SK-N-SH treated with all-trans-retinoic acid at 6 μM for 48 hours (cell line): ENCODE data around the gene RELL1.

Experiments used
- ATAC-seq: fragments of 200-7000 bp; cut with Tn5 transposase; 3 replicates; pipeline ENCODE4 v1.9.1; 2020; ENCODE audit warnings: mild to moderate bottlenecking, moderate library complexity
- ARNTL ChIP-seq: fragments of 450-650 bp; formaldehyde crosslinking; IDR thresholded peaks from 2 replicates; pipeline ENCODE4 v1.5.0; 2020; ENCODE audit warnings: low read depth, mild to moderate bottlenecking, moderate library complexity, borderline replicate concordance
- CREB5 ChIP-seq: fragments of 250-450 bp; sonication (Bioruptor Pico); IDR thresholded peaks from 2 replicates; pipeline ENCODE4 v1.5.1; 2020; ENCODE audit warnings: low read depth, mild to moderate bottlenecking, moderate library complexity
- CSDC2 ChIP-seq: fragments of 250-450 bp; sonication (Bioruptor Pico); IDR thresholded peaks from 2 replicates; pipeline ENCODE4 v1.5.0; 2020; ENCODE audit warnings: mild to moderate bottlenecking, moderate library complexity
- CSRNP3 ChIP-seq: fragments of 250-450 bp; sonication (Bioruptor Pico); IDR thresholded peaks from 2 replicates; pipeline ENCODE4 v1.5.1; 2021; ENCODE audit warnings: mild to moderate bottlenecking, moderate library complexity
- ESRRG ChIP-seq: fragments of 250-450 bp; sonication (Bioruptor Pico); IDR thresholded peaks from 2 replicates; pipeline ENCODE4 v1.6.1; 2021; ENCODE audit warnings: mild to moderate bottlenecking
- GLIS3 ChIP-seq: fragments of 250-450 bp; sonication (Bioruptor Pico); IDR thresholded peaks from 2 replicates; pipeline ENCODE4 v1.5.0; 2020; ENCODE audit warnings: mild to moderate bottlenecking, moderate library complexity
- ISL1 ChIP-seq: fragments of 250-450 bp; sonication (Bioruptor Pico); IDR thresholded peaks from 2 replicates; pipeline ENCODE4 v2.1.2; 2022; ENCODE audit warnings: mild to moderate bottlenecking, moderate library complexity
- PPARA ChIP-seq: fragments of 250-450 bp; sonication (Bioruptor Pico); IDR thresholded peaks from 2 replicates; pipeline ENCODE4 v1.5.0; 2020; ENCODE audit warnings: mild to moderate bottlenecking, borderline replicate concordance
- RARB ChIP-seq: fragments of 250-450 bp; sonication (Bioruptor Pico); IDR thresholded peaks from 2 replicates; pipeline ENCODE4 v1.8.0; 2021; ENCODE audit warnings: mild to moderate bottlenecking, moderate library complexity
- SNAI2 ChIP-seq: fragments of 250-450 bp; sonication (Bioruptor Pico); IDR thresholded peaks from 2 replicates; pipeline ENCODE4 v1.5.0; 2020; ENCODE audit warnings: mild to moderate bottlenecking, moderate library complexity
- TCF4 ChIP-seq: fragments of 250-450 bp; sonication (Bioruptor Pico); IDR thresholded peaks from 2 replicates; pipeline ENCODE4 v1.8.0; 2021; ENCODE audit warnings: mild to moderate bottlenecking, moderate library complexity, borderline replicate concordance
- TOX ChIP-seq: fragments of 250-450 bp; sonication (Bioruptor Pico); IDR thresholded peaks from 2 replicates; pipeline ENCODE4 v1.8.0; 2021; ENCODE audit warnings: mild to moderate bottlenecking, moderate library complexity, borderline replicate concordance
- ZFP3 ChIP-seq: fragments of 250-450 bp; sonication (Bioruptor Pico); IDR thresholded peaks from 2 replicates; pipeline ENCODE4 v1.5.0; 2020; ENCODE audit warnings: mild to moderate bottlenecking, moderate library complexity
- ZFP30 ChIP-seq: fragments of 450-650 bp; formaldehyde crosslinking; IDR thresholded peaks from 2 replicates; pipeline ENCODE4 v1.5.0; 2022; ENCODE audit warnings: mild to moderate bottlenecking, moderate library complexity
- ZNF565 ChIP-seq: fragments of 450-650 bp; formaldehyde crosslinking; conservative IDR thresholded peaks from 2 replicates; pipeline ENCODE4 v1.5.0; 2020; ENCODE audit warnings: low read depth, mild to moderate bottlenecking, moderate library complexity
- ZNF70 ChIP-seq: fragments of 450-650 bp; formaldehyde crosslinking; IDR thresholded peaks from 2 replicates; pipeline ENCODE4 v1.5.0; 2020; ENCODE audit warnings: mild to moderate bottlenecking, moderate library complexity
- ZNF8 ChIP-seq: fragments of 450-650 bp; formaldehyde crosslinking; IDR thresholded peaks from 2 replicates; pipeline ENCODE4 v1.5.0; 2020; ENCODE audit warnings: mild to moderate bottlenecking, moderate library complexity
- TF ChIP-seq, protein P1 (sequence below): fragments of 250-450 bp; sonication (Bioruptor Pico); IDR thresholded peaks from 2 replicates; pipeline ENCODE4 v1.5.0; 2020; ENCODE audit warnings: mild to moderate bottlenecking, moderate library complexity
- TF ChIP-seq, protein P2 (sequence below): fragments of 250-450 bp; sonication (Bioruptor Pico); IDR thresholded peaks from 2 replicates; pipeline ENCODE4 v1.8.0; 2020; ENCODE audit warnings: mild to moderate bottlenecking, moderate library complexity, borderline replicate concordance
- TF ChIP-seq, protein P3 (sequence below): fragments of 250-450 bp; sonication (Bioruptor Pico); IDR thresholded peaks from 2 replicates; pipeline ENCODE4 v1.8.0; 2021; ENCODE audit warnings: low read depth, mild to moderate bottlenecking, moderate library complexity, borderline replicate concordance

RELL1 gene

GRCh38 chr4:37625499-37625898, 60.7 kb downstream of the RELL1 start:
- TF ChIP-seq TCF4 (CRISPR knock-in tag), result no peak
- no peak for TF ChIP-seq ZFP3 (CRISPR knock-in tag)
- TF ChIP-seq ISL1 (CRISPR knock-in tag), result no peak
- TF ChIP-seq GLIS3 (CRISPR knock-in tag), result no peak
- no peak for TF ChIP-seq PPARA (CRISPR knock-in tag)
- TF ChIP-seq SNAI2 (CRISPR knock-in tag), result no peak
- TF ChIP-seq ZNF70 (CRISPR knock-in tag), result no peak
- TF ChIP-seq CSRNP3 (CRISPR knock-in tag), result no peak
- TF ChIP-seq ZNF8, result no peak
- TF ChIP-seq, protein P1, sequence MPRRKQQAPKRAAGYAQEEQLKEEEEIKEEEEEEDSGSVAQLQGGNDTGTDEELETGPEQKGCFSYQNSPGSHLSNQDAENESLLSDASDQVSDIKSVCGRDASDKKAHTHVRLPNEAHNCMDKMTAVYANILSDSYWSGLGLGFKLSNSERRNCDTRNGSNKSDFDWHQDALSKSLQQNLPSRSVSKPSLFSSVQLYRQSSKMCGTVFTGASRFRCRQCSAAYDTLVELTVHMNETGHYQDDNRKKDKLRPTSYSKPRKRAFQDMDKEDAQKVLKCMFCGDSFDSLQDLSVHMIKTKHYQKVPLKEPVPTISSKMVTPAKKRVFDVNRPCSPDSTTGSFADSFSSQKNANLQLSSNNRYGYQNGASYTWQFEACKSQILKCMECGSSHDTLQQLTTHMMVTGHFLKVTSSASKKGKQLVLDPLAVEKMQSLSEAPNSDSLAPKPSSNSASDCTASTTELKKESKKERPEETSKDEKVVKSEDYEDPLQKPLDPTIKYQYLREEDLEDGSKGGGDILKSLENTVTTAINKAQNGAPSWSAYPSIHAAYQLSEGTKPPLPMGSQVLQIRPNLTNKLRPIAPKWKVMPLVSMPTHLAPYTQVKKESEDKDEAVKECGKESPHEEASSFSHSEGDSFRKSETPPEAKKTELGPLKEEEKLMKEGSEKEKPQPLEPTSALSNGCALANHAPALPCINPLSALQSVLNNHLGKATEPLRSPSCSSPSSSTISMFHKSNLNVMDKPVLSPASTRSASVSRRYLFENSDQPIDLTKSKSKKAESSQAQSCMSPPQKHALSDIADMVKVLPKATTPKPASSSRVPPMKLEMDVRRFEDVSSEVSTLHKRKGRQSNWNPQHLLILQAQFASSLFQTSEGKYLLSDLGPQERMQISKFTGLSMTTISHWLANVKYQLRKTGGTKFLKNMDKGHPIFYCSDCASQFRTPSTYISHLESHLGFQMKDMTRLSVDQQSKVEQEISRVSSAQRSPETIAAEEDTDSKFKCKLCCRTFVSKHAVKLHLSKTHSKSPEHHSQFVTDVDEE (CRISPR knock-in tag), result no peak
- no peak for TF ChIP-seq TOX (CRISPR knock-in tag)
- no peak for TF ChIP-seq ARNTL (CRISPR knock-in tag)
- TF ChIP-seq ESRRG (CRISPR knock-in tag), result no peak
- no peak for TF ChIP-seq RARB
- TF ChIP-seq ZNF565 (CRISPR knock-in tag), result no peak
- TF ChIP-seq ZFP30 (CRISPR knock-in tag), result no peak
- no peak for TF ChIP-seq CSDC2 (CRISPR knock-in tag)
- TF ChIP-seq, protein P2, sequence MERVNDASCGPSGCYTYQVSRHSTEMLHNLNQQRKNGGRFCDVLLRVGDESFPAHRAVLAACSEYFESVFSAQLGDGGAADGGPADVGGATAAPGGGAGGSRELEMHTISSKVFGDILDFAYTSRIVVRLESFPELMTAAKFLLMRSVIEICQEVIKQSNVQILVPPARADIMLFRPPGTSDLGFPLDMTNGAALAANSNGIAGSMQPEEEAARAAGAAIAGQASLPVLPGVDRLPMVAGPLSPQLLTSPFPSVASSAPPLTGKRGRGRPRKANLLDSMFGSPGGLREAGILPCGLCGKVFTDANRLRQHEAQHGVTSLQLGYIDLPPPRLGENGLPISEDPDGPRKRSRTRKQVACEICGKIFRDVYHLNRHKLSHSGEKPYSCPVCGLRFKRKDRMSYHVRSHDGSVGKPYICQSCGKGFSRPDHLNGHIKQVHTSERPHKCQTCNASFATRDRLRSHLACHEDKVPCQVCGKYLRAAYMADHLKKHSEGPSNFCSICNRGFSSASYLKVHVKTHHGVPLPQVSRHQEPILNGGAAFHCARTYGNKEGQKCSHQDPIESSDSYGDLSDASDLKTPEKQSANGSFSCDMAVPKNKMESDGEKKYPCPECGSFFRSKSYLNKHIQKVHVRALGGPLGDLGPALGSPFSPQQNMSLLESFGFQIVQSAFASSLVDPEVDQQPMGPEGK (CRISPR knock-in tag), result no peak
- ATAC-seq, result no peak

- TF ChIP-seq PPARA (CRISPR knock-in tag), result no peak
- no peak for TF ChIP-seq ISL1 (CRISPR knock-in tag)
- TF ChIP-seq, protein P3, sequence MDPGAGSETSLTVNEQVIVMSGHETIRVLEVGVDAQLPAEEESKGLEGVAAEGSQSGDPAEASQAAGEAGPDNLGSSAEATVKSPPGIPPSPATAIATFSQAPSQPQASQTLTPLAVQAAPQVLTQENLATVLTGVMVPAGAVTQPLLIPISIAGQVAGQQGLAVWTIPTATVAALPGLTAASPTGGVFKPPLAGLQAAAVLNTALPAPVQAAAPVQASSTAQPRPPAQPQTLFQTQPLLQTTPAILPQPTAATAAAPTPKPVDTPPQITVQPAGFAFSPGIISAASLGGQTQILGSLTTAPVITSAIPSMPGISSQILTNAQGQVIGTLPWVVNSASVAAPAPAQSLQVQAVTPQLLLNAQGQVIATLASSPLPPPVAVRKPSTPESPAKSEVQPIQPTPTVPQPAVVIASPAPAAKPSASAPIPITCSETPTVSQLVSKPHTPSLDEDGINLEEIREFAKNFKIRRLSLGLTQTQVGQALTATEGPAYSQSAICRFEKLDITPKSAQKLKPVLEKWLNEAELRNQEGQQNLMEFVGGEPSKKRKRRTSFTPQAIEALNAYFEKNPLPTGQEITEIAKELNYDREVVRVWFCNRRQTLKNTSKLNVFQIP (CRISPR knock-in tag), result no peak
- no peak for TF ChIP-seq GLIS3 (CRISPR knock-in tag)
- TF ChIP-seq CSDC2 (CRISPR knock-in tag), result no peak
- TF ChIP-seq, protein P1 (CRISPR knock-in tag), result no peak
- no peak for TF ChIP-seq TCF4 (CRISPR knock-in tag)
- TF ChIP-seq, all 23 proteins: peak for 0
Measured at GRCh38 chr4:37623940-37624339, 62.2 kb downstream of the RELL1 start.

GRCh38 chr4:37623125-37623524, 63.1 kb downstream of the RELL1 start:
- ATAC-seq, result no peak
- TF ChIP-seq GLIS3 (CRISPR knock-in tag), result no peak
- TF ChIP-seq, protein P3 (CRISPR knock-in tag), result no peak
- TF ChIP-seq CSDC2 (CRISPR knock-in tag), result no peak
- no peak for TF ChIP-seq SNAI2 (CRISPR knock-in tag)
- TF ChIP-seq PPARA (CRISPR knock-in tag), result no peak
- TF ChIP-seq RARB, result no peak
- no peak for TF ChIP-seq ZNF70 (CRISPR knock-in tag)
- no peak for TF ChIP-seq ZFP3 (CRISPR knock-in tag)
- no peak for TF ChIP-seq CREB5 (CRISPR knock-in tag)

More at GRCh38 chr4:37623940-37624339, 62.2 kb downstream of the RELL1 start:
- no peak for ATAC-seq
